ENCODE data around the gene BDH2.

The BDH2 gene

DNA sequence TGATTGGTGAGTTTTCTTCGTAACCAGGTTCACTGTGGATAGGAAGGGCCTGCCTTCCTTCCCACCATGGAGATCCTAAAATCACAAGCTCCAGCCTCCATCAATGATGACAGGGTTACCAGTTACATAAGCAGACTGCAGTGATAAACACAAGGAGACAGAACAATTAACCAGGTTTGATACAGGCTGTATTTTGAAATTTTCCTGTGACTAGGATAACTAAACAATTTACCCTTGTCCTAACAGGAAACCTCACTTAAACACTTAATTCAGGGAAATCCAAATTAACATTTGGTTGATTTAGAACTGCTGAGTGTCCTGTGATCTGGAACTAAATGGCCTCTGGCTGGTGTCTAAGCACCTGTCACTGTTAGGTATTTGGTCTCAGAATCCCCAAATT is 20.0 kb downstream of the BDH2 start:
- DNase-seq, result peak; percentile 37

DNA sequence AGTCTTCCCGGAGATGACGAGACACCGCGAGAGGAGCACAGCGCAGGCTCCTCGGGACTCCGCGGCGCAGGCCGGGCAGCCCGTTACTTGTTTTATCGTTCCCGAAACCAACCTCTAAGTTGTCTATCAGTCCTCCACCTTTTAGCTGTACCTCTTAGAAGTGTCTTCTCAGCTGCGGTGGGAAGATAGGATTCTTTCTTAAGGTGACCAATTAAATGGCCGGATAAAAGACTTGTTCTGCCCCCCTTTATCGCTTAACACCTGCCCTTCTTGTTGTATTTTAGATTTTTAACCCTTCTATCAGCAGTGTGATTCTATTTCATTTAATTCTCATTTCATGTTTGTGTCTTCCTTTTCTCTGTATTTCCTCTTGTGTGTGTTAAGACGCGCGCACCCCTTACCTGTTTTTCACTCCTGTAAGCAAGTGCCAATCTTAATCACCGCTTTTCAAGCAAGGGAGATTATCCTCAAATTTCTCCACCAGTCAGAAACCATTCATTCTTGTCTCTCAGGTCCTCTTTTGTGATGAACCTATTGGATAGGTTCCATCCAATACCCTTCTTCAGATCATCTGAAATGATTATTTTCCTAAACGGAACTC is 22.8 kb downstream of the BDH2 start, which contains the start of gene SLC9B2:
Gene SLC9B2, minus strand, starts transcription at position 15 of the 601 bp plus-strand sequence. CDS start 9,211 bp downstream, outside the sequence.
- DNase-seq, result peak; percentile 51

DNA sequence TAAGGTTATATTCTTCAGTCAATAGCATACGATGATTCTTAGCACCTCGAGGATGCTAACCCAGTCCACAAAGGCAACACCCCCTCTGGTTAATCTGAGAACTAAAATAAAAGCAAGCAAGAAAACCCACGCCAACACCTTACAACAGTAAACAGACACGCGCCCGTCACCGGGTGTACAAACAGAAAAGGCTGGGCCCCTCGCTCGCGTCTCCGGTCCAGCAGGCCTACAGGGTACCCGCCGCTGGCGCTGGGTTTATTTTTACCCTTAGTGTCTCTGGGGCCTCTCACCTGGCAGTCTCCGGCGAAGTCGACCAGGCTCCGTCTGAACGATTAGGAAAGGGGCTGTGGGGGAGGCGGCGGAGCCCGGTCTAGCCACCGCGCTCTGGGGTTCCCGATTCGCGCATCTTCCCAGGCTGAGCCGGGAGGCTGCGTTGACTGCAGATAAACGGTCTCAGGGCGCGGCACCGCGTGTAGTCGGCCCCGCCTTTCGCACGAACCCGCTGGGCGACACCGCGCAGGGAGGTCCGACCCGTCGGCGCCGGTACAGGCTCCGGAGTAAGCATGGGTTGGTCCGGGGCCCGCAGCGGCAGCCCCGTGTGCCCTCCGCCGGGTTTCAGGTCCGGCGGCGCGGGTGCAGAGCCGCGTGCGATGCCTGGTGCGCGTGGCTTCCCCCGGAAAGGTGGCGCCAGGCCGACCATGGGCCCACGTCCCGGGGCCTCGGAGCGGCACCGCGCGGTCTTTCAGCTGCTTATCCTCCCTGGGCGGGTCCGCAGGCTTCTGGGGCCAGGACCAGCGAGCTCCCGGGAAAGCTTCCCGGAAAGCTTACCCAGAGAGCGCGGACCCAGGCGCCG is 23.5 kb downstream of the BDH2 start:
- DNase-seq, result peak; percentile 80

DNA sequence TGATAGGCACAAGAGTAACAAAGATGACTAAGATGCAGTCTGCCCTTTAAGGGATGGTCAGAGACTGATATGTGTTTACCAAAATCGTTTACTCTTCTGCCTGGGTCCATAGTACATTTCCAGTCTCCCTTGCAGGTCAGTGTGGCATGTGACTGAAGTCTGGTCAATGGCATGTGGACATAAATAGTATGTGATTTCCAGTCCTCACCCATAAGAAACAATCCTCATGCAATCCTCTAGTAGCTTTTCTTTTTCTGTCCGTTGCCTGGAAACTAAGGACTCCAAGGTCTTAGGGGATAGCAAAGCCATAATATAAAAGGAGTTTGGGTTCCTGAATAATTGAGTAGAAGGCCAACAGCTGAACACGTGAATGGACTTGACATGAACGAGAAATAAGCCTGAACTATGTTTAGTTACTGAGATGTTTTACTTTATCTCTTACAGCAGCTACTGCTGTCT is 24.2 kb downstream of the BDH2 start:
- peak; percentile 42 for DNase-seq

DNA sequence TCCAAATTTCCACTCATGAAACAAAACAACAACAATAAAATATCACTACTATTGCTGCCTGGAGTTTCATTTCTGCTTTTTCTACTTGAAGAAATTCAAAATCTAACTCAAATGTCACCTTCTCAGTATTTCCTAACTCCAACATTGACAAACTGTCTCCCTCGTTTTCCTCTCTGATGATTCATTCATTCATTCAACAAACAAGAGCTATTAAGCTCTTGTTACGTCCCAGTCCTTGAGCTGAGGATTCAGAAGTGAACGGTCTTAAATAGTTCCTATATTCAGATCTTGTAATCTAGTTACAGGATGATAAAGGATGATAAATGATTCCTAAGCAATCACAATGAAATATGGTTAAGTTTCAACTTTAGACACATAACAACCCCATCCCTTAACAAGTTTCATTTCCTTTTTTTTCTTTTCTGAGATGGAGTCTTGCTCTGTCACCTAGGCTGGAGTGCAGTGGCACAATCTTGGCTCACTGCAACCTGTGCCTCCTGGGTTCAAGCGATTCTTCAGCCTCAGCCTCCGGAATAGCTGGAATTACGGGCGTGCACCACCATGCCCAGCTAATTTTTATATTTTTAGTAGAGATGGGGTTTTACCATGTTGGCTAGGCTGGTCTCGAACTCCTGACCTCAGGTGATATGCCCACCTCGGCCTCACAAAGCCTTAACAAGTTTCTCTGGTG is 24.7 kb downstream of the BDH2 start:
- peak; percentile 4 for DNase-seq

DNA sequence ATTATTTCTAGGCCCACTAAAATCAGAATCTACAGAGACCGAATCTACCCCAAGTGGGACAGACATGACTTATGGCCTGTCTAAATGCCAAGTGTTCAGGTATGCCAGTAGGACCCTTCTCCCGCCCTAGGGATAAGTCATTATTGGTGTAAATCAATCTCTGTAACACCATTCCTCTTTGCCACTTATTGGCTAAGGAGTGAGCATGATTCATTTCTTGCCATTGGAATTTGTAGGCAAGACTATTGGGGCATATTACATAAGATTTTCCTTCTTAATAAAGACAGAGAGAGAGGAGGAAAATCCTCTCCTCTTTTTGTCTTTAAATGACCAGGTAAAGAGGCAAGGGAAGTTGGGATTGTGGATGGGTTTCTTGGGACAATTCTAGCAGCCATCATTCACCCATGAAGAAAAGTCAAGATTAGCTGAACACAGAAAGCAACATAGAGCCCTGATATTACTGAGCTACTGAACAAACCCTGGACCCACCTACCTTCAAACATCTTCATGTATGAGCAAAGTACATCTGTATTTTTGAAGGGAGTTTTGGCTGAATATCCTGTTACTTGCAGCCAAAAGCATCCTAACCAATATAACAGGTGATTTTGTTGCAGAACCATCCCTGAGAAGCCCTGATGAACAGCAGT is 25.7 kb downstream of the BDH2 start:
- no peak for DNase-seq

DNA sequence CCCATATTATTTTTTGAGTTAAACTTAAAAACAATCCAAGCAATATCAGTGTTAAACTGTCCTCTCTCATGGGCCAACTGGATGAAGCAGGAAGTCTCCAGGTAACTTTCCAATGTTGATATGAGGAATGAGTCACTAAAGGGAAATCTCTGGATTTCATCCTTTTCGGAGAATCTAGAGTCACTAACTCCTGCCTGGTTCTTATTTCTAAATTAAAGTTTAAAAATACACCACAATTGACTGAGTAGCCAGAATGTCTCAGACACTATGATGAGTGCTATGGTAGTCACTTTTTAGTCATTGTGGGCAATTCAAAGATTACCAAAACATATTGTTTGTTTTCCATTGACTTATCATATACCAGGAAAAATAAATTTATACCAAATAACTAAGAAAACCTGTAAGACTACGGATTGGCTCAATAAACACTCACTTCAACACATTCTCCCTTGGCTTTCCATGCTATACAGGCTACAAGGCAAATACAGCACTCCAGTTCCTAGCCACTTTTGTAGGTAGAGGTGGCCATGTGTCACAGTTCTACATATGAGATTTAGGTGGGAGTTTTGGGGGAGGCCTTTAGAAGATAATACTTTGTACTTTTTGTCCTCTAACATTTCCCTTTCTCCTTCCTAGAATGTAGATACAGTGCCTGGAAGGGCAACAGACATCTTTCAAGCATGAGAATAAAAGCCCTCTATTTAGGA is 31.6 kb downstream of the BDH2 start:
- DNase-seq, result no peak

DNA sequence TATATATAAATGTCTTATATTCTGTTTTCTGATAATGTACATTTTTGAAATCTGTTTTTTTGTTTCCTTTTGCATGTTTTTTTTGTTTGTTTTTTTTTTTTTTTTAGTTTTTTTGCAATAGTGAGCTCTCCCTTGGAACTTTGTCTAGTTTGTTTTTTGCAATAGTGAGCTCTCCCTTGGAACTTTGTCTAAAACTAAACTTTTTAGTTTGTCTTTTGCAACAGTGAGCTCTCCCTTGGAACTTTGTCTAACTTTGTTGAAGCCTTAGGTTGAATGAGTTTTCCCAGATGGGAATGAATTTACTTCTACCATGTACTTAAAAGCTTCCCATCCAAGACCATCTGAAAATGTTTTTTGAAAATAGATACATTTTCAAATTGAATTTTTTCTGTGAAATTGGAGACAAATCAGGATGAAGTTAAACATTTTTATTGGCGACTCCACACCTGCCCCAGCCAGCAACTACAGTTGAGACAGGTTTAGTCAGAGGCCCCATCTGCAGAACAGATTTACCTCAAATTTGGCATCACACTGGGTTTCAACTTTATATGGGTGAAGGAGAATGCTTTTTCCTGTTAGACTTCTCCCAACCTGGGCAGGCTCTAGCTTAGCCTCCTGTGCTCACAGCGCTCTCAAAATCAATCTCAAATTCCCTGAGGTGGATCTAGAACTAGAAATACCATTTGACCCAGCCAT is 39.0 kb downstream of the BDH2 start:
- DNase-seq, result no peak

DNA sequence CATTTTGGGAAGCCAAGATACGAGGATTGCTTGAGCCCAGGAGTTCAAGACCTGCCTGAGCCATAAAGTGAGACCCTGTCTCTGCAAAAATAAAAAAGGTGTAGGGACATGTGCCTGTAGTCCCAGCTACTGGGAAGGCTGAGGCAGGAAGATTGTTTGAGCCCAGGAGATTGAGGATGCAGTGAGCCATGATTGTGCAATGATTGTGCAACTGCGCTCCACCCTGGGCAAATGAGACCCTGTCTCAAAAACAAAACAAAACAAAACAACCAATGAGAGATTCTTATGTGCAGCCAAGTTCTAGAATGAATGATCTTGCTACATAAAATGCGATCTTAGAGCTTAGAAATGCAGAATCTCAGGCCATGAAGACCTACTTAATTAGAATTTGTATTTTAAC is 45.6 kb downstream of the BDH2 start:
- no peak for DNase-seq

DNA sequence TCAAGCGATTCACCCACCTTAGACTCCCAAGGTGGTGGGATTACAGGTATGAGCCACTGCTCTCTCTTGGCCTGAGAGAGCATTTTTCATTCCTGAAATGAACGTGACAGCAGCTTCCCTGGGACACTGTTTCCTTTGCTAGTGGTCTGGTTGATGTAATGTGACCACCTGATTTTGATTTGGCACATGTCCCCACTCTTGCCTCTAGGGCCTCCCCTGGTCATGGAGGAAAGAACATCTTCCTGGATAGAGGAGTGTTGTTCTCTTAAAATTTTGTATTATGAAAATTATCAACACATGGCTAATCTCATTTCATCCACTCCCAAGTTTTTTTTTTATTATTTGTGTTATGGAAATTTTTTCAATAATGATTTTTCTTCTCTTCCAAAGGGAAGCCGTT is 46.9 kb downstream of the BDH2 start:
- DNase-seq, result no peak

DNA sequence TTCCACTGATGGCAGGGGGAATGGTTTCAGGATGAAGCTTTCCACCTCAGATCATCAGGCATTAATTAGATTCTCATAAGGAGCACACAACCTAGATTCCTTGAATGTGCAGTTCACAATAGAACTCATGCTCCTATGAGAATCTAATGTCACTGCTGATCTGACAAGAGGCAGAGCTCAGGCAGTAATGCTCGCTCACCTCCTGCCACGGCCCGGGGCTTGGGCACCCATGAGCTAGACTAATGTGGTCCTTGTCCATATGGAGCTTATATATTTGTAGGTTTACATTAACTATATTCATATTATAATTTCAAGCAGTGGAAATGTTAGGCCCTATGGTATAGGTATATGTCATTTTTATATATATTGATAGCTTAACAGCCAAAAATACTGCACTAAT is 47.5 kb downstream of the BDH2 start:
- no peak for DNase-seq

DNA sequence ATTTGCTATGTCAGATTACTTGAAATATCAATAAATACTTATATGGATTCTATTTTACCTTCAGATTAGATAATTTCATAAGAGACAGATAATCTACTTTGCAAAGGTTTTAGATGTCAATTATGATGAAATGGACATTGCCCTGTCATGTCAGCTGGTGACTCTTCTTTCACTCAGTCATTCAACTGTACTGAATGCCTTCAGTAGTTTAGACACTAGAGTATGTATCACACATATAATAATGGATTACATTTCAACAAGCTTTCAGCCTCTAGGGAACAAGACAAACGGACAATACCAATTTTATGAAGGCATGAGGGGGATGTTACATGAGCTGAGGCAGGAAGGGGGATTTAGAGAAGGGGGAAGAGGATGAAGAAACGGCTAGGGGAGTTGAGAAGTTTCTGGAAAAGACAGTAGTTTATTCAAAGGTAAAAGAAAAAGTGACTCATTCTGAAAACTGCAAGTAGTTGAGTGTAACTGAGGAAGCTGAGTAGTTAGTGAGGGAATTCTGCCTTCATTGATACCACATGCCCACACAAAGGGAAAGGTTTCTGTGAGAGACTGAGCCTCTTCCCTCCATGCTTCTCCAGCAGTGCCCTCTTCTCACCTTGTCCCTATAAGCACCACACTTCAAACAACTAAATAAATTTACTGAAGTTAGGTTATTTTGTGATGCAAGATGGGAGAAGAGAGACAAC is 48.7 kb downstream of the BDH2 start:
- no peak for DNase-seq

DNA sequence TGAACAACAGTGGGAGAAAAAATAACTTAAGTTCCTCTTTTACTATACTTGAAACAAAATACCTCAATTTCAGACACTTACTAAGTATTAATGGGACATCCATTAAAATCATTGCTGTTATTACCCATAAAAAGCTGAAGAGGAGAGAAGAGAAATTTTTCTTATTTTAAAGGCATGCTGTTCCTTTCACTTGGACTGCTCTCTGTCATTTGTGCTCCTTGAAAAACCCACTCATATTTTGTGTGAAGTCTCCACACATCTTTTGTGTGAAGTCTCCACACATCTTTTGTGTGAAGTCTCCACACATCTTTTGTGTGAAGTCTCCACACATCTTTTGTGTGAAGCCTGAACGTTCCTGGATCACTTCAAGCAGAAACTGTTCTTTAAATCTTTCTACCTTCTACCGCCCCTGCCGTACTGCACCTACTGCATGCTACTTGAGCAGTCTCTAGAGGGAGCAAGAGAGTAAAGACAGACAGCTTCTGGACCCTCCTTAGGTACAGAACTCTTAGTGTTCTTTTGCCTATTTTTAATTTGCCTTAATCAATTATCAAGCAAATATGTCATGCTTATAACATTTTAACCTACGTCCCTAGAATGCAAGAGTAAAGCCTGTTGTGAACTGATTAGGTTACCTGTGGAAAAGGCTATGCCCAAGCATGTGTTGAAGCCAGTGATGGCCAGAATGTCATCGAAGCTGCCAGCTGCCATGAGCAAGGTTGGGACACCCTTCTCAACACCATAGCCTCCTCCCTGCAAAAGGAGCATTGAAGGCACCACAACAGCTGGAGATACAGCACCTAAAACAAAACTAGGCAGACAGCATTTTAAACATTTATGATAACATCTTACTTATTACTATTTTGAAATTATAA is 53.0 kb downstream of the BDH2 start:
- DNase-seq, result peak; percentile 62

DNA sequence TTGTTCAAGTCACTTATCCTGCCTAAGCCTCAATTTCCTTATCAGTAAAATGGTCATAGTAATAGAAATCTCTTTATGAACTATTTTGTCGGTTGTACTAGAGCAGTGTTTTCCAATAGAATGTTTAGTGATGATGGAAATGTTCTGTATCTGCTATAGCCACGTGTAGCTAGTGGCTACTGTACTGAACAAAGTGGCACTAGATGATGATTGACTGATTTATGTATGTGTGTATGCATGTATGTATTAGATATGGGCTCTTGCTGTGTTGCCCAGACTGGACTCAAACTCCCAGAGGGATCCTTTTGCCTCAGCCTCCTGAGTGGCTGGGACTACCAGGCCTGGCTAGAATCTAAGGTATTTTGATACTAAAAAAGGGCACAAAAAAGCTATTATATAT is 55.5 kb downstream of the BDH2 start:
- no peak for DNase-seq

DNA sequence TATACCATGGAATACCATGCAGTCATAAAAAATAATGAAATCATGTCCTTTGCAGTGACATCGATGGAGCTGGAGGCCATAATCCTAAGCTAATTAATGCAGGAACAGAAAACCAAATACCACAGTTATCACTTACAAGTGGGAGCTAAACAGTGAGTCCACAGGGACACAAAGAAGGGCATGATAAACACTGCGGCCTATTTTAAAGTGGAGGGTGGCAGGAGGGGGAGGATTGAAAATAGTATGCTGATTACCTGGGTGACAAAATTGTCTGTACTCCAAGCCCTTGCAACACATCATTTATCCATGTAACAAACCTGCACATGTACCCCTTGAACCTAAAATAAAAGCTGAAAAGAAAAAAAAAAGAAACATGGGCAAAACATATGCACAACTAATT is 63.5 kb downstream of the BDH2 start:
- no peak for DNase-seq

DNA sequence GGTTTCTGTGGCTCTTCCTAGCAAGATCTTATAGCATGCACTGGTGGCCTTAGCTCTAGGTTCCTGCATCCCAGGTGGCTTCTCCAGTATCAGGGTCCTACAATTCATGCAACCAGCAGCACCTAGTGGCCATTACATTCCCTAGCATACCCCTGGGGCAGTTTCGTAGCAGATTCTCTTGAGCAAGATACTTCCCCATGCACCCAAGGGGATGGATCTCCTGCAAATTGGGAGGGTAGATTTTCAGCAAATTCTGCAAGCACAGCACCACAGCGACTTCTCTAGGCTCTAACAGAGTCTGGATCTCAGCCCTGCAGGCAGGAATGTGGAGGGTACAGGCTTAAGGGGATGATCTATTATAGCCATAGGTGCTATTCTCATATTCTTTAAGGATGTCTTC is 67.1 kb downstream of the BDH2 start:
- DNase-seq, result peak; percentile 61

DNA sequence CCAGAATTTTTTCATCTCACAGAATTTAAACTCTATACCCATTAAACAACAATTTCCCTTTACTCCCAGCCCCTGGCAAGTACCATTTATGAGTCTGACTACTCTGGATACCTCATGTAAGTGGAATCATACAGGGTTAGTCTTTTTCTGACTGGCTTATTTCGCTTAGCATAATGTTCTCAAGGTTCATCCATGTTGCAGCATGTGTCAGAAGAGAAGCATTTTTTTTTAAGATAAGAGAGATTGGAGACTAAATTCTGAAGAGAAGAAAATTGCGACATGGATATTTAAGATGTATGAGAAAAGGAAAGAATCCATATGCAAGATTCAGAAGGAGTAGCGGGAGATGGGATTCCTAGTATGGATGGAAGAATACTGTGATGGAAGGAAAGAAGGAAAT is 68.8 kb downstream of the BDH2 start:
- DNase-seq, result no peak

DNA sequence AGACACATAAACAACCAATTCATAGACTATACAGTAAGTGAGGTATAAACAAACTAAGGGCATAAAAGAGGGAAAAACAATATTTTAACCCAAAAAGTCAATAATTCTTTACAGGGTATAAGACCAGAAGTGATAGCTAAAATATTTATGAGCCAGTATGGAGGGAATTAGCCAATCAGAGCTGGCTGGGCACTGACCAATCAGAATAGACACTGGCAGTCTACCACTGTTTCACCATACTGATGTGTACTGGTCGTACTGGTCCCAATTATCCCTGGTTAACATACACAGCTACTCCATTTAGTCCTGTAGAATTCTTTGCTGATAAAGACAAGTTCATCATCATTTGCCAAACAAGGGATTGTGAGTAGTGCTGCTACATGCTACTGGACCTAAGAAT is 70.3 kb downstream of the BDH2 start:
- DNase-seq, result no peak
